Central memory CD8-positive, alpha-beta T cell (primary cell): Measurements from ENCODE around the gene FOXD4L4.
"Not testable (repeated sequence)": the region's sequence is repeated elsewhere in the genome, so short reads cannot be mapped to it uniquely, and the experiment has no call there.

ENCODE experiments used
- ATAC-seq: fragments of 150-1000 bp; cut with Tn5 transposase; replicated peaks from 2 replicates; pipeline ENCODE4 v1.10.0; 2022; ENCODE audit warnings: mild to moderate bottlenecking, moderate FRiP score, moderate number of reproducible peaks; ENCODE audit not compliant: poor library complexity, severe bottlenecking; ENCODE audit errors: extremely low read depth
- DNase-seq, 2 donors: peaks; one replicate each; pipeline ENCODE4 v3.0.0; 2021; ENCODE audit warnings: low spot score in 2 of 2
- H3K27ac Mint-ChIP-seq: one replicate; pipeline ENCODE4 v1.8.0; 2022; ENCODE audit warnings: low read depth, mild to moderate bottlenecking, moderate library complexity, mixed read lengths
- H3K27me3 Mint-ChIP-seq: one replicate; pipeline ENCODE4 v1.8.0; 2022; ENCODE audit warnings: mixed read lengths
- H3K36me3 Mint-ChIP-seq: one replicate; pipeline ENCODE4 v1.8.0; 2022; ENCODE audit warnings: mild to moderate bottlenecking, moderate library complexity, mixed read lengths; ENCODE audit not compliant: insufficient read depth
- H3K4me1 Mint-ChIP-seq: one replicate; pipeline ENCODE4 v1.8.0; 2022; ENCODE audit warnings: mixed read lengths
- H3K4me3 Mint-ChIP-seq: one replicate; pipeline ENCODE4 v1.8.0; 2022; ENCODE audit warnings: mild to moderate bottlenecking, moderate library complexity, mixed read lengths
- H3K9me3 Mint-ChIP-seq: one replicate; pipeline ENCODE4 v1.8.0; 2022; ENCODE audit warnings: mixed read lengths

FOXD4L4 gene

GRCh38 chr9:65737096-65737564, at the start of gene FOXD4L4:
Gene FOXD4L4 (plus strand): TSS chr9:65737146. CDS start chr9:65737146, 0 bp downstream.
- DNase-seq, H3K9me3 Mint-ChIP-seq, H3K27me3 Mint-ChIP-seq, H3K36me3 Mint-ChIP-seq, H3K4me1 Mint-ChIP-seq, H3K27ac Mint-ChIP-seq, ATAC-seq: not testable (repeated sequence)
- H3K4me3 Mint-ChIP-seq: peak within 1 kb of the TSS; percentile 38

GRCh38 chr9:65703550-65703949, 33.4 kb upstream of the FOXD4L4 start:
- not testable (repeated sequence) for H3K27ac Mint-ChIP-seq, H3K4me3 Mint-ChIP-seq, ATAC-seq, H3K9me3 Mint-ChIP-seq, H3K4me1 Mint-ChIP-seq, H3K36me3 Mint-ChIP-seq, DNase-seq, H3K27me3 Mint-ChIP-seq

GRCh38 chr9:65714445-65714844, 22.5 kb upstream of the FOXD4L4 start:
- H3K9me3 Mint-ChIP-seq, H3K36me3 Mint-ChIP-seq, DNase-seq, H3K4me1 Mint-ChIP-seq, H3K27me3 Mint-ChIP-seq, H3K27ac Mint-ChIP-seq, ATAC-seq, H3K4me3 Mint-ChIP-seq: not testable (repeated sequence)

- peak overlapping the region; percentile 38 for H3K4me3 Mint-ChIP-seq
Measured at GRCh38 chr9:65738133-65738532, 1.2 kb downstream of the FOXD4L4 start.

More at GRCh38 chr9:65738133-65738532, 1.2 kb downstream of the FOXD4L4 start:
- DNase-seq, H3K9me3 Mint-ChIP-seq, H3K27ac Mint-ChIP-seq, H3K36me3 Mint-ChIP-seq, H3K4me1 Mint-ChIP-seq, ATAC-seq, H3K27me3 Mint-ChIP-seq: not testable (repeated sequence)
